Astrocyte of the spinal cord (primary cell): ENCODE measurements around the gene RETREG3.
"Not testable (repeated sequence)": the region's sequence is repeated elsewhere in the genome, so short reads cannot be mapped to it uniquely, and the experiment has no call there.

Experiments used
- DNase-seq: peaks from one replicate; pipeline ENCODE4 v3.0.0; 2011; ENCODE audit warnings: low read depth, low spot score
- H3K4me3 ChIP-seq: 2 replicates; pipeline ENCODE4 v1.5.1; 2011; ENCODE audit warnings: low read depth, mild to moderate bottlenecking, low read length, moderate library complexity
- CTCF ChIP-seq: IDR thresholded peaks from 2 replicates; pipeline ENCODE4 v1.5.1; 2012; ENCODE audit warnings: low read depth, mild to moderate bottlenecking, low read length, inconsistent platforms
- in situ Hi-C: cut with HindIII; loops from 2 replicates; pipeline ENCODE4 v1.10.0; 2017; ENCODE audit warnings: low sequenced_read_pairs

The RETREG3 gene

DNA sequence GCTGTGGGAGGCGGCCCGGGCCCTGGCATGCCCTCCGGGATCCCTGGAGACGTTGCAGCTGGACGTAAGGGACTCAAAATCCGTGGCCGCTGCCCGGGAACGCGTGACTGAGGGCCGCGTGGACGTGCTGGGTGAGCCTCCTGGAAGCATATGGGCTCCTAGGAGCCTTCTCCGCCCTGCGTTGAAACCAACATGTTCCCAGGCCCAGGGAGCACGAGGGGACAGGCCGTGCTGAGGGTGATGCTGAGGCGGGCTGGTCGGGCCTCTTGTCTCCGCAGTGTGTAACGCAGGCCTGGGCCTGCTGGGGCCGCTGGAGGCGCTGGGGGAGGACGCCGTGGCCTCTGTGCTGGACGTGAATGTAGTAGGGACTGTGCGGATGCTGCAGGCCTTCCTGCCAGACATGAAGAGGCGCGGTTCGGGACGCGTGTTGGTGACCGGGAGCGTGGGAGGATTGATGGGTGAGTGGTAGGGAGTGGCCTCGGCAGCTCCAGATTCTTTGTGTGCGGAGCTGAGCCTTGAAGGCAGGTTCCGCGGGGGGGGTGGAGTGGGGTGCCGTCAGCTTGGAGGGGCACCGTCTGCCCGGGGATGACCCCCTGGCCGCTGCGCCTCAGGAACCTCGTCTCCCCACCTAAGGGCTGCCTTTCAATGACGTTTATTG, 55.9 kb downstream of the RETREG3 start:
- no peak for TF ChIP-seq CTCF
- DNase-seq: no peak
- H3K4me3 ChIP-seq: no peak overlapping the region
- in situ Hi-C loops: no loop called here

DNA sequence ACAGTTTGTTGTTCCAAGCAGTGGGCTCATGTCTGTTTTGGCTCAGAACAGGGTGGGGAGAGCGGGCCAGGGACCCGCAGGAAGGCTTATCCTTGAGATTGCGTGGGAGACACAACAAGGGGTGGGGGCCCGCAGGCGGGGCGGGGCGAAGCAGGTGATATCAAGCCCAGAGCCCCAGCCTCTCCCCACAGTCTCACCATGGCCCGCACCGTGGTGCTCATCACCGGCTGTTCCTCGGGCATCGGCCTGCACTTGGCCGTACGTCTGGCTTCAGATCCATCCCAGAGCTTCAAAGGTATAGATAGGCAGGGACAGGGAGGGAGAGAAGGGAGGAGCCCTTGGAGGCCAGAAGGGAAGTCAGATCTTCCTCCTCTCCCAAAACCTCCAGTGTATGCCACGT, 56.4 kb downstream of the RETREG3 start, which contains the start of gene HSD17B1:
Gene HSD17B1 (plus strand): TSS at position 188 of the 400 bp plus-strand sequence. CDS start 11 bp downstream, at position 199.
- in situ Hi-C loops, DNase-seq: not testable (repeated sequence)
- peak within 1 kb of the TSS; percentile 76 for H3K4me3 ChIP-seq

- no peak for DNase-seq
- H3K4me3 ChIP-seq: no peak overlapping the region
- no peak for TF ChIP-seq CTCF
- in situ Hi-C loops: no loop called here
Observed at GRCh38 chr17:42548993-42549755, 60.0 kb downstream of the RETREG3 start.

DNA sequence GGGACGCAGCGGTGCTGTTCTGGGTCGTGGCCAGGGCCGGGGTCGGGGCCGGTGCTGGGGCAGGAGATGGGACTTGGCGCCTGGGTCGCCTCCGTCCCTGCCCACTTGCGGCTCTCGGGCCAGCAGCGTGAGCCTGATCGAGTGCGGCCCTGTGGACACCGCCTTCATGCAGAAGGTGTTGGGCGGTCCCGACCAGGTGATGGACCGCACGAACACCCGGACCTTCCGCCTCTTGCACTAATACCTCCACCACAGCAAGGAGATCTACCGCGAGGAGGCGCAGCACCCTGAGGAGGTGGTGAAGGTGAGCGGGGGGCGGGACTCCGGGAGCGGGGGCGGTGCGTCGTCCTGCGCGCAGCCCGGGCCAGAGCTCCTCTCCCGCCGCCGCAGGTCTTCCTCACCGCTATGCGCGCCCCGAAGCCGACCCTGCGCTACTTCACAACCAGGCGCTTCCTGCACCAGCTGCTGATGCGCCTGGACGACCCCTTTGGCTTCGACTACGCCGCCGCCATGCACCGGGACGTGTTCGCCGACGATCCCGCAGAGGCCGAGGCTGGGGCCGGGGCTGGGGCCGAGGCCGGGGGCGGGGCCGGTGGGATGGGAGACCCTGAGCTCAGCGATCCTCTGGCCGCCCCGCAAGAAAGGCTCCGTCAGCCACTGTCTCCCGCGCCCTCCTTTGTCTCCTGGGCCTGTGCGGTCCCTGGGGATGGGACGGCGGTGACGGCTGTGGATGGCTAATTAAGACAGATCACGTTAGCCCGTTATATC, 60.9 kb downstream of the RETREG3 start:
- peak overlapping the region; percentile 31 for H3K4me3 ChIP-seq
- peak; percentile 62 for TF ChIP-seq CTCF
- DNase-seq: peak; percentile 47
- in situ Hi-C loops: no loop called here

GRCh38 chr17:42547698-42548069, 61.5 kb downstream of the RETREG3 start:
- in situ Hi-C loops: no loop called here

GRCh38 chr17:42547001-42547461, 62.1 kb downstream of the RETREG3 start:
- no peak for TF ChIP-seq CTCF
- in situ Hi-C loops: no loop called here
- no peak overlapping the region for H3K4me3 ChIP-seq
- DNase-seq: no peak

More at GRCh38 chr17:42547698-42548069, 61.5 kb downstream of the RETREG3 start:
- TF ChIP-seq CTCF: no peak
- no peak overlapping the region for H3K4me3 ChIP-seq
- no peak for DNase-seq

- H3K4me3 ChIP-seq, in situ Hi-C loops, DNase-seq: not testable (repeated sequence)
Observed at GRCh38 chr17:42545755-42546505, 63.2 kb downstream of the RETREG3 start.
